KMS-11 (cell line): ENCODE results near the gene CHAC2.

Source experiments
- H2AFZ ChIP-seq: fragments of 200-600 bp; sonication (generic); 2 replicates; pipeline ENCODE4 v1.6.1; 2016; ENCODE audit warnings: antibody characterized with exemption, mixed run types, low read depth
- H3K27ac ChIP-seq: fragments of 200-600 bp; sonication (generic); 2 replicates; pipeline ENCODE4 v1.6.1; 2016; ENCODE audit warnings: mild to moderate bottlenecking, mixed run types
- H3K27me3 ChIP-seq: fragments of 200-600 bp; sonication (generic); 2 replicates; pipeline ENCODE4 v1.6.1; 2017; ENCODE audit warnings: mild to moderate bottlenecking, low read depth, mixed run types, moderate library complexity; ENCODE audit not compliant: insufficient read depth
- H3K36me3 ChIP-seq: fragments of 200-600 bp; sonication (generic); 2 replicates; pipeline ENCODE4 v1.6.1; 2017; ENCODE audit warnings: mild to moderate bottlenecking, mixed run types; ENCODE audit not compliant: insufficient read depth
- H3K4me1 ChIP-seq: fragments of 200-600 bp; sonication (generic); 2 replicates; pipeline ENCODE4 v1.6.1; 2016; ENCODE audit warnings: mild to moderate bottlenecking, low read depth, mixed run types; ENCODE audit not compliant: poor library complexity, severe bottlenecking
- H3K4me2 ChIP-seq: fragments of 200-600 bp; sonication (generic); 2 replicates; pipeline ENCODE4 v1.7.0; 2016; ENCODE audit warnings: mild to moderate bottlenecking, mixed run types
- H3K4me3 ChIP-seq: fragments of 200-600 bp; sonication (generic); IDR thresholded peaks from 2 replicates; pipeline ENCODE4 v1.6.1; 2017; ENCODE audit warnings: low read depth, low read length, mixed read lengths; ENCODE audit not compliant: insufficient read depth
- H3K79me2 ChIP-seq: fragments of 200-600 bp; sonication (generic); 2 replicates; pipeline ENCODE4 v1.6.1; 2016; ENCODE audit warnings: low read depth, mixed run types; ENCODE audit not compliant: insufficient read depth
- H3K9ac ChIP-seq: fragments of 200-600 bp; sonication (generic); 2 replicates; pipeline ENCODE4 v1.6.1; 2016; ENCODE audit warnings: mild to moderate bottlenecking, mixed run types
- H4K20me1 ChIP-seq: fragments of 200-600 bp; sonication (generic); 2 replicates; pipeline ENCODE4 v1.6.1; 2016; ENCODE audit warnings: mild to moderate bottlenecking, mixed run types; ENCODE audit not compliant: insufficient read depth
- TF ChIP-seq, protein P1 (sequence below): fragments of 200-600 bp; sonication (generic); conservative IDR thresholded peaks from 2 replicates; pipeline ENCODE4 v1.6.1; 2017; ENCODE audit warnings: low read depth, mild to moderate bottlenecking, antibody characterized with exemption, low read length, moderate library complexity, mixed read lengths

The CHAC2 gene

DNA sequence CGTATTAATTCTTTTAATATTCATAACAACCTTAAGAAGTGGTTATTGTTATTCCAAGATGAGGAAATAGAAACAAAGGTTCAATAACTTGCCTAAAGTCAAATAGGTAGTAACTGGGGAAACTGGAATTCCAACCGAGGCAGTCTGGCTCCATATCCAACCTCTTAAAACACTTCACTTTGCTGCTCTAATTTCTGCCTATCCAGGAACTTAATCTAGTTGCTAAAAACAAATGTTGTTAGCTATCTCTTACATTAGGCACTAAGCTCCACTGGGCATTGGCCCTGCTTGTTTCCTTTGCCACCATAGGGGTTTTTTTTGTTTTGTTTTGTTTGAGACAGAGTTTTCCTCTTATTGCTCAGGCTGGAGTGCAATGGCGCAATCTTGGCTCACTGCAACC is 44.0 kb downstream of the CHAC2 start:
- TF ChIP-seq, protein P1, sequence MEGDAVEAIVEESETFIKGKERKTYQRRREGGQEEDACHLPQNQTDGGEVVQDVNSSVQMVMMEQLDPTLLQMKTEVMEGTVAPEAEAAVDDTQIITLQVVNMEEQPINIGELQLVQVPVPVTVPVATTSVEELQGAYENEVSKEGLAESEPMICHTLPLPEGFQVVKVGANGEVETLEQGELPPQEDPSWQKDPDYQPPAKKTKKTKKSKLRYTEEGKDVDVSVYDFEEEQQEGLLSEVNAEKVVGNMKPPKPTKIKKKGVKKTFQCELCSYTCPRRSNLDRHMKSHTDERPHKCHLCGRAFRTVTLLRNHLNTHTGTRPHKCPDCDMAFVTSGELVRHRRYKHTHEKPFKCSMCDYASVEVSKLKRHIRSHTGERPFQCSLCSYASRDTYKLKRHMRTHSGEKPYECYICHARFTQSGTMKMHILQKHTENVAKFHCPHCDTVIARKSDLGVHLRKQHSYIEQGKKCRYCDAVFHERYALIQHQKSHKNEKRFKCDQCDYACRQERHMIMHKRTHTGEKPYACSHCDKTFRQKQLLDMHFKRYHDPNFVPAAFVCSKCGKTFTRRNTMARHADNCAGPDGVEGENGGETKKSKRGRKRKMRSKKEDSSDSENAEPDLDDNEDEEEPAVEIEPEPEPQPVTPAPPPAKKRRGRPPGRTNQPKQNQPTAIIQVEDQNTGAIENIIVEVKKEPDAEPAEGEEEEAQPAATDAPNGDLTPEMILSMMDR, result no peak
- Histone ChIP-seq H3K4me1 (no peaks in the 10 kb centered on the region), H3K4me3 (no peak overlapping the region), H4K20me1 (no peaks in the 10 kb centered on the region), H2AFZ (no peak overlapping the region), H3K36me3 (peaks cover 7% of the 10 kb centered on the region; the same call in 1 of the 2 replicates), H3K9ac (no peak overlapping the region), H3K27ac (no peak overlapping the region), H3K4me2 (no peak overlapping the region), H3K27me3 (no peaks in the 10 kb centered on the region), H3K79me2 (no peaks in the 10 kb centered on the region)

DNA sequence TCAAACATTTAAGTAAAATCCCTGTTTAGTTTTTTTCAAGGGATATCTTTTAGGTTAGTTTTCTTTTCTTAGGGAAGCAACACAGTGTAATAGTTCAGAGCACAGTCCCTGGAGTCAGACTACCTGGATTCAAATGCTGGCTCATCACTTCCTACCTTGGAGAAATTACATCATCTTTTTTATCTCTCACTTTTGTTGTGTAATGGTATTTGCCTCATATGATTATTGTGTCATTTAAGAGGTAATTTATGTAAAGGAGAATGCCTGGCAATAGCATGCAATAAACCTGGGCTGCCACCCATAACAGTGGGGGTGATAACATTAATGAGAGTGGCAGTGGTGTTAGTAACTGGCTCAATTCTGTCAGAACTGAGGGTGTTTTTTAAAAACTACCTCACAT is 45.5 kb downstream of the CHAC2 start:
- Histone ChIP-seq H3K27me3 (no peaks in the 10 kb centered on the region), H3K36me3 (peaks cover 7% of the 10 kb centered on the region), H3K4me1 (no peaks in the 10 kb centered on the region), H3K27ac (no peak overlapping the region), H3K79me2 (no peaks in the 10 kb centered on the region), H2AFZ (no peak overlapping the region), H3K4me2 (no peak overlapping the region), H3K4me3 (no peak overlapping the region), H3K9ac (no peak overlapping the region), H4K20me1 (no peaks in the 10 kb centered on the region)
- TF ChIP-seq, protein P1, result no peak

DNA sequence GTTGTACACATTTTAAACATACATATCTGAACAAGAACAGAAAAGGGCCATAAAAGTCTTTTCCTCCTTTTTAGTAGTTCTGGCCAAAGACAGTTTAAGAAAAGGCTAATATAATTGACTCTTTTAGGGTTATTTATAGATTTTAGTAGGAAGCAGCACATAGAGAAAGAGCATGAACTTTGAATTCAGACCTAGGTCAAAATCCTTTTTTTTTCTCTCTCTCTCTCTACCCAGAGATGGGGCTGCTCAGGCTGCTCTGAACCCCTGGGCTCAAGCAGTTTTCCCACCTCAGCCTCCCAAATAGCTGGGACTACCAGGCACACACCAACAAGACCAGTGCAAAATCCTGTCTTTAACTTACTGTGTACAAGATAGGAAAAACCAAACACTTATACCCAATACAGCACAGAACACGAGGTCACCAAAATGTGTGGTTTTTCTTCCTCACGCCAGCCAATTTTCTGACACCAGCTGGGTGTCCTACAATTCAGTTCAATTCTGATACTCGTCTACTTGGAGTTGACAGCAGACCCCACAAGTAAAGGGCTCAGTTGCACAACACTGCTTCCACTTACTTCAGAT is 51.3 kb downstream of the CHAC2 start:
- peaks cover 7% of the 10 kb centered on the region; the same call in 1 of the 2 replicates for H3K36me3 ChIP-seq
- H3K27ac ChIP-seq, result no peak overlapping the region
- H4K20me1 ChIP-seq, result no peaks in the 10 kb centered on the region
- no peak overlapping the region for H2AFZ ChIP-seq
- H3K9ac ChIP-seq, result no peak overlapping the region
- no peaks in the 10 kb centered on the region for H3K27me3 ChIP-seq
- TF ChIP-seq, protein P1, result no peak
- no peak overlapping the region for H3K4me2 ChIP-seq
- no peaks in the 10 kb centered on the region for H3K4me1 ChIP-seq
- no peak overlapping the region for H3K4me3 ChIP-seq
- no peaks in the 10 kb centered on the region for H3K79me2 ChIP-seq

DNA sequence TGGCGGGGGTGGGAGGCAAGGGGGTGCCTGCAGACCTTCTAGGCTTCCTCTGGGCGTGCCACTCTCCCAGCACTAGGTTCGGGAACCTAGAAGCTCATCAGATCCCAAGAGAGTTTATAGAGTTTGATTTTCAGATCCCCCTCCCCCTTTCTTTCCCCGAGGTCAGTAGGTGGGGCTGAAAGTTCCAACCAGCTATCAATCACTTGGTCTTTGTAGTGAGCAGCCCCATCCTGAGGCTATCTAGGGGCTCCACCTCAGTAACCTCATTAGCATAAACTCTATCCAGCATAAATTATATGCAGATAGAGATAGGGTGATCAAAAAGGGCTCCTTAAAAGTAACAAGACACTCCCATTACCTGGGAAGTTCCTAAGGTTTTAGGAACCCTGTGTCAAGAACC is 52.0 kb downstream of the CHAC2 start:
- Histone ChIP-seq H3K4me2 (no peak overlapping the region), H3K4me1 (no peaks in the 10 kb centered on the region), H3K36me3 (peaks cover 7% of the 10 kb centered on the region; the same call in 1 of the 2 replicates), H3K4me3 (no peak overlapping the region), H3K79me2 (no peaks in the 10 kb centered on the region), H4K20me1 (no peaks in the 10 kb centered on the region), H3K9ac (no peak overlapping the region), H3K27ac (no peak overlapping the region), H2AFZ (no peak overlapping the region), H3K27me3 (no peaks in the 10 kb centered on the region)
- TF ChIP-seq, protein P1, result no peak
